Stromal cell of bone marrow (primary cell): ENCODE data around the gene MBD3.
A peak's percentile ranks its signal among the peaks of the same experiment; 100 is the strongest.

ENCODE experiments used
- DNase-seq: peaks from one replicate; pipeline ENCODE4 v3.0.0-alpha.2; 2012; ENCODE audit warnings: low read depth

Gene MBD3

DNA sequence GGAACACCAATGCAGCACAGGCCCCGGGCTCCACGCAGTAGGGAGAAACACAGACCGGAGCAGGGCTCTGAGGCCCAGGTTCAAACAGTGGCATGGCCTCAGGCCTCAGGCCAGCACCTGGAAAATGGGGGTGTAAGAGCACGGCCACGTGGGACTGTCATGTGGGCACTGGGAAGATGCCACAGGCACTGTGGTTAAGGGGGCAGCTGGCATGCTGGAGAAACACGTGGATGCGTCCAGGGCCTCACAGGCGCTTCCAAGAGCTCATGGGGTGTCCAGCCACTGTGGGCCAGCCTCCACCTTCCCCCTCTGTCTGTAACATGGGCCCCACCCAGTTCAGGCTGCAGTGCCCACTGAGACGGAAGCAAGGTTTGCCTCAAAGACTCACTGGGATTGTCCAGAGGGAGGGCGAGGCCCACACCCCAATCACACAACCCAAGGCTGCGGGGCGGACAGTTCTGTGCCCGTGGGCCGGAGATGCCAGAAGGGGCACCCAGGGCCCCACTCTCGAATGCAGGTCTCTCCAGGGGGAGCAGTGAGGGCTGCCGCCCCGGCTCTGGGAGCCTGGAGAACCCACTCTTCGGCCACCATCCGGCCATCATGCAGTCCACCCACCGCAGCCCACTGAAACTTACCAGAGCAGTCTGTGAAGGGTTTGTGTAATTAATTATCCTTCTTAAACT lies 6.3 kb upstream of the MBD3 start:
- no peak for DNase-seq

DNA sequence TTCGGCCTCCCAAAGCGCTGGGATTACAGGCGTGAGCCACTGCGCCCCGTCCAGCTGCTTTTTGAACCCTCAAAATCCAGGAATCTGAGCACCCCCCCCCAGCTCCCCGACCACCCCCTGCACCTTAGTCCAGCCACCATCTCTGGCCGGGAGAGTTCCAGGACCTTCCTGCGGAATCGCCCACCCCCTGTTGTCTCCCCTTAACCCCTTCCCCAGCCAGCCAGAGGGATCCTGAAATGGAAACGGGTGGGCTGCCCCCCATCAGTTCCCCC lies 772 bp upstream of the MBD3 start:
- DNase-seq = no peak

DNA sequence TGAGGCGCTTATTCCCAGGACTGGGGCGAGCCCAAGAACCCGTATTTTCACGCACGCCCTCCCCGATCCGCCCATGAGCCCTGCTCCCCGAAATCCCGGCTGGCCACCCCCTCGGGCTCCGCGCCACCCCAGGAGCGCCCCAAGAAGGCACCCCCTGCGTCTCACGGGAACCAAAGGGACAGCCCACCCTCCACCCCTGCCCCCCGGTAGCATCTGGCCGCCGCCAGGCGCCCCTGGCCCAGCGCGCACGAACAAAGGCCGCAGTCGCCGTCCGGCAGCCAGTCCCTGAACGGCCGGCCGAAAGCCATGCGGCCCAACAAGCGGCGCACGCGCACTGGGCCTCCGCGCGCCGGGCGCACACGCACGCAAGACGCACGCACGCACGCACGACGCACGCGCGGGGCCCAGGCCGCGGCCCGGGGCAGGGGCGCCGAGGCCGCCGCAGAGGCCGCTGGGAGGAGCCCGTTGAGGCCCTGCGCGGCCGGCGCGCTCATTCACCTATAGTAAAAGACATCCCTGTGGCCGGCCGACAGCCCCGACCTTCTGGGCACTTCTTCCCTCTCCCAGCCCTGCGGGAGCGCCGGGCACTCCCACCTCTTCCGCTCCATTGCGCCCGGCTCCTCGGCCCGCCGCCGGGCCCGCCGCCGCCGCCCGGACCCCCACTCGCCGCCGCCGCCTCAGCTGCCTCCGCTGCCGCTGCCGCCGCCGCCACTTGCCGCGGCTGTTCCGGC lies 476 bp downstream of the MBD3 start:
- peak; percentile 76 for DNase-seq

DNA sequence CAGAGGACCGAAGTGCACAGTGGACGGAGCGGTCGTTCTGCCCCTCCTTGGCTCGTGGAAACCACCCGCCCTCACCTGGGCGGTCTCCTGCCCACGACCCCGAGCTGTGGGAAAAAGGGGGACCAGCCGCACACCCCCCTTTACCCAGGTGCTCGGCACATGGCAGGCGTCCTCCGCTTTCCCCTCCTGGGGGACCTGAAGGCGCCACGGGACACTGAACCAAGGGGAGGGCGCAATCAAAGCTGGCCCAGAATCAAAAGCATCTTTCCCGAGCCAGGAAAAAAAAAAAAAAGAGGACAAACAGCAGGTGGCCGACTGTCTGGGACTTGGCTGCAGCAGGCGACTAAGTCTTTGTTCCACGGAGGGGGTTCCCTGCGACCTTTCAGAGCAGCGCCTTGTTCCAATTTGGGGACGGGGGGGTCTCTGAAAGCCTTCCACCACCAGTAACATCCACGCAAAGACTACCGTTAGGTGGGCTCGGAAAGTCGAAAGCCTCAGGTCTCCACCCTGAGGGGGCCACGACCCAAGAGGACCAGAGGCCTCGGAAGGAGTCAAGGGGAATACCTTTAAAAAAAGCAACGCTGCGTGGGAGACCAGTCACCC lies 1.1 kb downstream of the MBD3 start:
- DNase-seq = no peak

DNA sequence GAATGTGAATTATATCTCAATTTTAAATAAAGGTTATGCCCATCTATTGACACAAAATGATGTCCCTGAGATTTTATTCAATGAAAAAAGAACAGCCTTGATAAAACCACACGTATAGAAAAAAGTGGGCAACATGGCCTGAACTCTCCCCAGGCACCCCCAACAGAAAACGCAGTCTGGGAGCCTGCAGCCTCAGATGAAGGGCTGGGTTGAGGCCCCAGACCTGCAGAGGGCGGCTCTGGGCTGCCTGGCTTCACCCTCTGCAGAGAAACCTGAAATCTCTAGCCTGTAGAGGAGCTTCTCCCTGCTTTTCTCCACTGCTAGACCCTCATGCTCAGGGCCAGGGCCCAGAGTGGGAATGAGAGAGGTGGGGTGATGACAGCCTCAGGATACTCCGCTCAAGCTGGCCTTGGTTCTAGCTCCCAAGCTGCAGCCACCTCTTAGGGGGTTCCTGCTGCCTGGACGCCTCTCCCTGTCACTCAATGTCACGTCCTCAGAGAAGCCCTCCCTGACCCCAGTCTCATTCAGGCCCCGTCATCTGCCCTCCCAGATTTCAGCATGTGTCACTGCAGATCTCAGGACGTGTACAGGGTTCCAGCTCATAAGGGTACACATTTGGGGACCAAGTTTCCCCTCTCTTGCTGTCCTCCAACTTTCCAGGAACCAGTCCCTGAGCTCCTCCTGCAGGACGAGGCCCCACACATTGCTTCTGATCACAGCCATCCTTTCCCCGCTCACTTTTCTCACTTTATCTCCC lies 1.8 kb downstream of the MBD3 start:
- DNase-seq = no peak

DNA sequence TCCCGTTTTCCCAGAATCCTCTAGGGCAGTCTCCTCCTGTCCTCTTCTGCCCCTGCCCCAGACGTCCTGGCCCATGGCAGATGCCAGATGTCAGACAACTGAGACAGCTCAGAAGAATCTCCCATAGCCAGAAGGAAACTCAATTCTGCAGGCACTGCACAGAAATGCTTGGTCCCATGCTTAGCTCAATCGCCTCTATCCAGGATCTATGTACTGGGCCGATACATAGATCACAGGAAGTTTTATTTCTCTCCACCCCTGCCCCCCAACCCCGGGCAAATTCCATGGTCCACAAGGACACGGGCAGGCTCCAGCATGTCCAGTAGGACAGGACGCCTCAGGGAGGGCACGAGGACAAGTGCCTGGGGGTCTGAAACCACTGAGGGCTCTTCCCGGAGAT lies 4.8 kb downstream of the MBD3 start:
- no peak for DNase-seq

DNA sequence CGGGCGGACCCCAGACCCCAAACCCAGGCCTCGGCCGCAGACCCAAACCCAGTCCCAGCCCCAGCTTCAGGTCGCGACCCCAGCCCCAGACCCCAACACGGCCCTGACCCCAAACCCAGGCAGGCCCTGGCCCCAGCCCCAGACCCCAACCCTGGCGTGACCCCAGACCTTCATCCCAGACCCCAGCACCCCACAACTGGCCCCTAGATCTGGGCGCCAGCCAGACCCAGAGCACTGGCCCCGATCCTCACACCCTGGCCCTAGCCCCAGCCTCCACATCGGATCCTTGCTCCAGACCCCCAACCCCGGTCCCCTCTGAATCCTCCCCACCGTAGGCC lies 7.5 kb downstream of the MBD3 start:
- DNase-seq = no peak

DNA sequence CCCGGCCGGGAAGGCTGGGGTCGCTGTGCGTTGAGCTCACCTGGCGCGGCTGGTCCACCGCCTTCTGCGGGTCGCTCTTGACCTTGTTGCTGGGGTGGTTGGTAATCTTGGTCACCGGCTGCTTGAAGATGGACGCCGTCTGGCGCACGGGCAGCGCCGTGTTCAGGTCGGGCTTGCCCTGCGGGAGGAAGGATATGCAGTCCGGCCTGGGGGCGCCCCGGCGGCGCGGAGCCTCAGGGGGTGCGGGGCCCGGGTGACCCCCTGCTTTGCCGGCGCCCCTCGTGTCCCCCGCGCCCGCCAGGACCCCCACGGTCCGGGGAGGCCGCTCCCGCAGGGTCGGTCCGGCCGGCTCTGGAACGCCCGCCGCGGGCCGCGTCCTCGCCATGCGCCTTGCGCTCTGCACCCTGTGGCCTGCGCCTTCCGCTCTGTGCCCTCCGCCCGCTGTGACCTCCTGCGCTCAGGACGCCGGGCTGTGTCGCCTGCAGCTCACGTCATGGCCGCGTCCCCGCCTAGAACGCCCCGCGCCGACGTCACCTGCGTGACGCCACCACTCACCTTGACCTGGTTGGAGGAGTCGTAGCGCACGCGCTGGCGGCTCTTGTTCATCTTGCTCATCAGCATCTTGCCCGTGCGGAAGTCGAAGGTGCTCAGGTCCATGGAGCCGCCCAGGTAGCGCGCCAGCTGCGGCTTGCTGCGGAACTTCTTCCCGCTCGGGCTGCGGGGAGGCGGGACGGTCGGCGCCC lies 8.0 kb downstream of the MBD3 start:
- no peak for DNase-seq

DNA sequence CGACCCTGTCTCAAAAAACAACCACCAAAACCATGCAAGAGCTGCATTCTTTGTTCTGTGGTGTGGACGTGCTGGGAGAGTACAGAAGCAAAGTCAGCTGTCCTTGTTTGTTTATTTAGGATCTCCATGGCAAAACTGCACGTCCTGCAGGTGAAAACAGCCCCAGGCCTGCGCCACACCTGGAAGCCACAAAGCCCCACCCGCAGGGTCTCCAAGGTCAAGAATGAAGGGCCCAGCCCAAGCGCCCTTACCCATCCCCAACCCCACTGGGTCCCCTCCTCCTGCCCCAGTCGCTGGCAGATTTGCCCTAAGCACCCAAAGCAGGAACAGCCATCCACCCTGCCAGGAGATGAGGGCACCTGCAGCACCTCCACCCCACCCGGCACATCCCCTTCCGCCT lies 10.5 kb downstream of the MBD3 start:
- DNase-seq = no peak

DNA sequence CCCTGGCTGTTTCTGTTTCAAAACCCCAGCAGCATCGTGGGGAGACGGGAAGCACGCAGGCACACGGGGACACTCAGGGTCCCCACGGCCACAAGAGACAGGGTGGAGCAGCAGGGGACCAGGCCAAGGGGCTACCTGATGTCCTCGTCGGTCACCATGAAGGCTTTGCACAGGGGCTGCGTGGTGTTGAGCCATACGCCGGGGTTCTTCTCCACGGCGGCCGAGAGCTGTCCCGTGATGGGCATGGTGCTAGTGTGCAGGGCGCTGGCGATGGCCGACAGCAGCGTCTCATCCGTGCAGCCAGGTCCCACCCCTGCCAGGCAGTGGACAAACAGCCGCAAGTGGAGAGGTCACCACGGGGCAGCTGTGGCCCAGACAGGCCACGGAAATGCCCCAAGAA lies 11.7 kb downstream of the MBD3 start:
- DNase-seq = no peak

DNA sequence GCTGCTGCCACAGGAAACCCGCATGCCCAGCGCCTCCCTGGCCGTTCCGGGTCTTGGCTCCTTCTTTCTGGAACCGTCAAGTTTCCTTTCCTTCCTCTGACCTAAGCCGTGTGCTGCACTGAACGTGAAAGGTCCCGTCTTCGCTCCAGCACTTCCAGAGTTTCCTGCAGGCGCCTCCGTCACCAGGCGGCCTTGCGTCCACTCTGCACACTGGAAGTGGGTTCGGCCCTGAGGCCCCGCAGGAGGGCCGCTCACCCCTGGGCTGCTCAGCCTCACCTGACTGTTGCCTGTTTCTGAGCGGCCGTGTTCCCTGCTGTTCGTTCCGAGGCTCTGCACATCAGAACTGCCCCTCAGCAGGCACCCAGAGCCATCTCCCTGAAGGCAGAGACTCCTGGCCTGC lies 12.3 kb downstream of the MBD3 start:
- DNase-seq = no peak

DNA sequence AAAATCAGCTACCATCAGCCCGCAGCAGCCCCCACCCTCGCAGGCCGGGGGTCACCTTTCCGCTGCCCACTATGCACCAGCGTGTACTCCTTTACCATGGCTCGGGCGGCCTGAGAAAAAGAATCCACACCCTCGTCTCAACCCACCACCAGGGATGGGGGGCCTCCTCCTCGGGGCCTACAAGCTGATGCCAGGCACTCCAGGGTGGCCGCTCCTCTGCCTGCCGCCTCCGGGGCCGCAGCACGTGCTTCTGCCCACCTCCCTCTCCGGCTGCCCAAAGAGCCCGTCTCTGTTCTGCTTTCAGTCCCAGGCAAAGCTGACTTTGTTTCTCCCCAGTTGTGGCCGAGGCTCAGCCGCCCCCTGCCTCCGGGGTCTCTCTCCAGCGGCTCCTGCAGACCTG lies 13.4 kb downstream of the MBD3 start:
- DNase-seq = no peak

DNA sequence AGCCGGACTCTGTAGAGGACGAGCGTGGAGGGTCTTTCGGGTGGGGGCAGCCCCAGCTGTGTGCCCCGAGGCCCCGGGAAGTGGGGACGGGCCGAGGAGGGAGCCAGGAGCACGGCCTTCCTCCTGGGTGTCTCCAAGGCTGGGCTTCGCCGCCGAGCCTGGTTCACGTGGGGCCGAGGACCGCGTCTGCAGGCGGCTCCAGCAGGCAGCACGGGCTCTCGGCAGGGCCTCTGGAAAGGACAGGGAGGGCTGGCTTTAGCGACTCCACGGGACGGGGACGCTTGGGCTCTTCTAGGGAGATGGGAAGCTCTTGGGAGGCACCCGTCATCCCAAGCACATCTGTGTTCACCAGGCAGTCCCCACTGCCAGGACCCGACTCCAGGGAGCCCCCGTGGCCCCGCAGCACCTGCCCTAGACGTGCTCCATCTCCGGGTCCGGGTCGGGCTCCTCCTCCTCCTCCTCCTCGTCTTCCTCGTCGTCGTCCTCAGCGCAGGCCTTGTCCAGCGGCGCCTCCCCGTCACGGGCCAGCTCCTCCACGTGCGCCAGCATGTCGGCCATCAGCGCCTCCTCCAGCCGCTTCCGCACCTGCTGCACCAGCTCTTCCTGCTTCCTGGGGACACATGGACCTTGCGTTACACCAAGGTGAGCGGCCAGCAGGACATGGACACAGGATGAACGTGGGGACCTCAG lies 14.6 kb downstream of the MBD3 start:
- DNase-seq = no peak

DNA sequence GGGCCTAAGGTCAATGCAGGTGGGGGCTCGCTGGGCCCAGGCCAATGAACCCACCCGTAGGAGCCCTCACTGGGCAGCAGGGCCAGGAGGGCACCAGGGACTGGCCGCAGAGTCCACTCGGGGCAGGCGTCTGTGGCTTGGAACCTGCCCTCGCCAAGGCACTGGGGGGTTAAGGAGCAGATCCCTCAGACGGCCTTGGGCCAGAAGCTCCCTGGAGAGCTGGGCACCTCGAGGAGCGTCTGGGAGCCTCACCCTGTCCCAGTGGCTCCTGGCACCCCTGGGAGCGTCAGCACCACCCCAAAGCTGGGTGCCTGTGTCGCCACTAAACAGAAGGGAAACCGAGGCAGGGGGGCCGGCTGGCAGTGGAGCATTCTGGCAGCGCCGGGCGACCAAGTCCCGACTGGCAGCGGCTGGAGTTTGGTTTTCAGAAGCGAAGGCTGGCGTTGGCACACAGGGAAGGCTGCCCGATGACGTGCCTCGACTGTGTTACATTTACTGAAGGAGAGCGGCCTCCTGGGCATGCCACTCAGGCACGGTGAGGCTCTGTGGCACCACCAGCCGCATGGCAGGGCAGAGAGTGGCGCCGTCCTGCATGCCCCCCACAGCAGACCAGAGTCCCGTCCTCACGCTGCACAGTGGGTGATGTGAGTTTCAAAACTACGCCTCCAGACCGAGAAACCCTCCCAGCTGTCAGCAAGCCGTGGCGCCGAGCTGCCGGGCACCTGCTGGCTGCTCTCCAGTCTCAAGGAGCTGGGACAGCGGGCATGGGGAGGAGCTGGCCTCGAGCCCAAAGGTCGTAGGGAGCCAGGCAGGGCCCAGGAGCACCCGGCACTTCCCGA lies 15.4 kb downstream of the MBD3 start:
- no peak for DNase-seq

DNA sequence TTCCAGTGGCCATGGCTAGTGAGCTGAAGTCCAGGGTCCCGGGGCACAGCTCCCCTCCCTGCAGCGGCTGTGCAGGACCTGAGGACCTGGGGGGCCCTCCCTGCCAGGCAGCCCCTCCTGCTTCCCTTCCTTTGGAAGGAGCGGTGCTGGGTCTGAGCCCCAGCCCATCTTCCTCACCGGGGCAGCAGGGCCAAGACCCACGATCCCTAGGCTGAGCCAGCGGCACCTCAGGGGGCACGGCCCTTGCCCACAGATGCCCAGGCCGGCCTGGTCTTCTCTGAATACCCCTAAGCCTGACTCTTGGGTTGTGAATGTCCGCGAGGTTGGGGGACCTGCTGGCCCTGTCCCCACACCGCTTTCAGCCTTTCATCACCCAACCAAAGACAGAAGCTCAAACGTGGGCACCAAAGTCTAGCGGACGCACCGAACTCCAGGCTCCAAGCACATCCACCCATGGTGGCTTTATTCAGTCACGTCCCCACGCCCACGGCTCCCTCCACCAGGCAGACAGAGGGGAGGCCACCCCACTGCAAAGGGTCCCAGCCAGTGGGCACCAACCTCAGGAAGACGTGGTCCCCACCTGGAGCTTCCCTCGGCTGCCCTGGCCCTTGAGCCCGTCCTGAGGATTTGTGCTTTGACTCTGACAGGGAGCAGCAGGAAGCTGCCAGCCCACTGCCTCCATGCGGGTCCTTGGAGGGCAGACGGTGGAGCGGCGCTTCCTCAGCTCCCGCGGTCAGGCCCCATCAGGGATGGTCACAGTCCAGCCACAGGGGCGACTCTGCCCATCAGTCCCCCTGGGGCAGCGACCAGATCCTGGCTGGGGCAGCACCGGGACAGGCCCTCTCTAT lies 16.2 kb downstream of the MBD3 start:
- no peak for DNase-seq

DNA sequence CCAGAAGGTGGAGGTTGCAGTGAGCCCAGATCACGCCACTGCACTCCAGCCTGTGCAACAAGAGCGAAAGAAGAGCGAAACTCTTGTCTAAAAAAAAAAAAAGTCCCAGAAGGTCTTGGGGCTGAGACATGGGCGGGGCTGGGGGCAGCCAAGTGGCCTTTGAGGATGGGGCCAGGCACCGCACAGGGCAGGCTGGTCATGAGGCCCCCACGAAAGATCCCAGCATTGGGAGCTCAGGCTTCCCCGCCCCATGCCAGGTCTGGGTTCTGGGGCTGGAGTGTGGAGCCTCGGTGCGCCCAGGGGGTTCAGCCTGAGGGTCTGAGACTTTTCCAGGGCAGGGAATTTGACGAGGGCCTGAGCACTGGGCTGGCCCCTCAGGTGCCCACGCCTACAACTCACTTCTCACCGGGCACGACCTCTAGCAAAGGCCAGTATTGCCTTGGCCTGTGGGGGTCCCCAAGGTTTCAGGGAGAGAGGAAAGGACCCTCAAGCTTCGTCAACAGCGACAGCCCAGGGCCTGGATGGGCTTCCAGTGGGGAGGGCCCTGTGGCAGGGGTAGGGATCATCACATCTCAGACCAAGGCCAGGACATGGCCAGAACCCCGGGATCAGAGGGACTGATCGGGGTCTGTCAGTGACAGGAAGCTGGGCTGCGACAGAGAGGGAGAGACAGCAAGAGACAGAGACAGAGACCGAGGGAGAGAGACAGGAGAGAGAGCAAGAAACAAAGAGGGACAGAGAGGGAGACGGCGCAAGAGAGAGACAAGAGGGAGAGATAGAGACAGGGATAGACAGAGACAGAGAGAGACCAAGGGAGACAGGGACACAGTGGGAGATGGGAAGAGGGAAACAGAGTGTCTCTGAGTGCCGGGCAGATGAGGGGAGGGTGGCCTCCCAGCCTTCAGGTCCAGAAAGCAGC lies 17.1 kb downstream of the MBD3 start:
- DNase-seq = no peak

DNA sequence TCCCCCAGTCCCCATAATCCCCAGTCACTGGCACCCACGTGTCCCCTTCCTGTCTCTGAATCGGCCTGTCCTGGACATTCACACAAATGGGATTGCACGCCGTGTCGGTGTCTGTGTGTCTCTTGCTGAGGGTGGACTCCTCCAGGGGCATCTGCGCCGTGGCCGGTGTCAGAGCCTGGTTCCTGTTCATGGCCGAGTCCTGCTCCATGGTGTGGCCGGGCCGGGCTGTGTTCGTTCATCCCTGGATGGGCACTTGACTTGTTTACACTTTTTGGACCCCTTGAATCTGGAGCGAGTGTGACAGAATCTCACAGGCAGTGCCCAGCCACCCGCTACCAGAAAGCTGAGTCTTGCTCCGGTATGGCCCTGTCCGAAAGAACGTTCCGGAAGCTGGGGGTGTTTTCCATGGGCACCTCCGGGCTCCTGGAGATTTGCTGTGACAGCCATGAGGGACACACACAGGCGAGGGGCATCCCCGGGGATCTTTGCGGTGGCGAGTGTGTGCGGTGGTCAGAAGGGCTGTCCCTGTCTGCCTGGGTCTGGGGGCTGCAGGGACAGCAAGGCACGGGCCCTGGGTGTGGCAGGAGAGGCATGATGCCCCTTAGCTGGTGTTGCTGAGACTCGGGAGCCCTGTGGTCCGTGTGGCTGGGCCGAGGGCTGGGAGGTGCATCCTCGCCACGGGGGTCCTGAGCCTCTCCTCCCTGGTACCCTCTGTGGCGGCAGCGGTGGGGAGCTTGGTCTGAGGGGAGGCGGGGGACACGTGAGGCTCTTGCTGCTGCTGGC lies 18.1 kb downstream of the MBD3 start:
- no peak for DNase-seq

DNA sequence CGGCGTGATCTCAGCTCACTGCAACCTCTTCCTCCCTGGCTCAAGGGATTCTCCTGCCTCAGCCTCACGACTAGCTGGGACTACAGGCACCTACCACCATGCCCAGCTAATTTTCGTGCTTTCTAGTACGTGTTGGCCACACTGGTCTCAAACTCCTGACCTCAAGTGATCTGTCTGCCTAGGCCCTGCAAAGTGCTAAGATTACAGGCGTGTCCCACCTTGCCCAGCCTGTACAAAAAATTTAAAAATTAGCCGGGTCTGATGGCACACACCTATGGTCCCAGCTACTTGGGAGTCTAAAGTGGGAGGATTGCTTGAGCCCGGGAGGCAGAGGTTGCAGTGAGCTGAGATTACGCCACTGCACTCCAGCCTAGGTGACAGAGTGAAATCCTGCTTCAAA lies 19.9 kb downstream of the MBD3 start:
- DNase-seq = no peak
